ENCODE data around the gene CTIF.

CTIF gene

GRCh38 chr18:48818329-48819254 lies 279.8 kb downstream of the CTIF start:
- DNase-seq (ENCODE audit: low spot score) = no peak
- no peak for TF ChIP-seq CTCF (IDR thresholded peaks at IDR 0.05; ENCODE audit: extremely low read depth, missing control alignments)

GRCh38 chr18:48819276-48819675 lies 280.4 kb downstream of the CTIF start:
- DNase-seq (ENCODE audit: low spot score) = no peak
- TF ChIP-seq CTCF (IDR thresholded peaks at IDR 0.05; ENCODE audit: extremely low read depth, missing control alignments) = no peak

- DNase-seq (ENCODE audit: low spot score) = no peak
- no peak for TF ChIP-seq CTCF (IDR thresholded peaks at IDR 0.05; ENCODE audit: extremely low read depth, missing control alignments)
These were observed 281.1 kb downstream of the CTIF start for GRCh38 chr18:48819781-48820482.

- DNase-seq (ENCODE audit: low spot score) = peak; percentile 84
- TF ChIP-seq CTCF (IDR thresholded peaks at IDR 0.05; ENCODE audit: extremely low read depth, missing control alignments) = no peak
These were observed 281.8 kb downstream of the CTIF start for GRCh38 chr18:48820483-48821250.

- no peak for TF ChIP-seq CTCF (IDR thresholded peaks at IDR 0.05; ENCODE audit: extremely low read depth, missing control alignments)
- DNase-seq (ENCODE audit: low spot score) = no peak
These were observed 282.4 kb downstream of the CTIF start for GRCh38 chr18:48821251-48821590.

GRCh38 chr18:48821845-48822244 lies 283.0 kb downstream of the CTIF start:
- no peak for DNase-seq (ENCODE audit: low spot score)
- TF ChIP-seq CTCF (IDR thresholded peaks at IDR 0.05; ENCODE audit: extremely low read depth, missing control alignments) = no peak
